Endothelial cell of umbilical vein (primary cell): Measurements from ENCODE around the gene CCNJ. TPM values are rescaled to one million over a fixed set of nuclear protein-coding genes. Genes with fewer than 3 reads are reported as not detected.

Experiments used
- BruUV-seq: library from RNA; stranded (reverse); fragments of 400-500 nt; replicated peaks from 2 replicates; lab custom pipeline; 2021; lab: Mats Ljungman, UMichigan
- CTCF ChIA-PET: fragments of 300-600, 350-600 bp; sonication (Branson Sonifier 250); formaldehyde crosslinking; loops from one replicate; lab custom pipeline; 2021; ENCODE audit warnings: antibody characterized with exemption, inconsistent platforms; lab: Charles Lee
- POLR2A ChIA-PET: fragments of 300-600, 350-600 bp; sonication (Branson Sonifier 250); formaldehyde crosslinking; loops from one replicate; lab custom pipeline; 2021; ENCODE audit warnings: antibody characterized with exemption, inconsistent platforms; lab: Charles Lee
- DNase-seq: peaks from one replicate; pipeline ENCODE4 v3.0.0-alpha.2; 2011; ENCODE audit warnings: low read depth, low spot score
- FAIRE-seq: peaks from 2 replicates; lab custom pipeline; 2011; peaks lifted over from hg19 to GRCh38; lab: Jason Lieb, UNC
- H2AFZ ChIP-seq: 2 replicates; pipeline ENCODE4 v1.6.0; 2012; ENCODE audit warnings: low read depth, low read length, control low read depth, inconsistent platforms
- H3K27ac ChIP-seq: 2 replicates; pipeline ENCODE4 v1.5.1; 2011; ENCODE audit warnings: low read depth, mild to moderate bottlenecking, control low read depth, low read length, moderate library complexity; ENCODE audit not compliant: insufficient read depth
- H3K27me3 ChIP-seq, 2 experiments: 2 replicates each; pipeline versions ENCODE4 v1.6.0 to v1.6.1; 2011; ENCODE audit warnings: low read length in 2 of 2, mixed read lengths in 1 of 2; ENCODE audit not compliant: control insufficient read depth in 2 of 2, insufficient read depth in 2 of 2
- H3K36me3 ChIP-seq, 2 experiments: 2 replicates in 1 of 2; 3 replicates in 1 of 2; pipeline ENCODE4 v1.5.1; 2011; ENCODE audit warnings: low read length in 2 of 2, mild to moderate bottlenecking in 1 of 2, moderate library complexity in 1 of 2; ENCODE audit not compliant: control insufficient read depth in 2 of 2, insufficient read depth in 2 of 2; ENCODE audit errors: extremely low read depth in 1 of 2
- H3K4me1 ChIP-seq: 3 replicates; pipeline ENCODE4 v1.5.1; 2011; ENCODE audit warnings: mild to moderate bottlenecking, low read length; ENCODE audit not compliant: control insufficient read depth, insufficient read depth; ENCODE audit errors: extremely low read depth
- H3K4me2 ChIP-seq: 2 replicates; pipeline ENCODE4 v1.6.1; 2011; ENCODE audit warnings: low read length, control low read depth, mixed read lengths; ENCODE audit not compliant: insufficient read depth
- H3K4me3 ChIP-seq, 3 experiments: fragments of 200-600 bp in 1 of 3; sonication (generic), shearing (Covaris generic) in 1 of 3; replicated peaks in 1 of 3; 2 replicates each; pipeline ENCODE4 v1.5.1; 2011 to 2016; ENCODE audit warnings: control low read depth in 3 of 3, low read length in 3 of 3, mild to moderate bottlenecking in 2 of 3, inconsistent platforms in 1 of 3, low read depth in 1 of 3, moderate library complexity in 1 of 3; ENCODE audit not compliant: insufficient read depth in 1 of 3
- H3K79me2 ChIP-seq: 2 replicates; pipeline ENCODE4 v1.6.0; 2012; ENCODE audit warnings: low read length, inconsistent platforms; ENCODE audit not compliant: control insufficient read depth, insufficient read depth
- H3K9ac ChIP-seq: replicated peaks from 2 replicates; pipeline ENCODE3; 2011; ENCODE audit warnings: low read length, control low read depth; ENCODE audit not compliant: insufficient read depth; ENCODE audit errors: extremely low read depth
- H3K9me1 ChIP-seq: replicated peaks from 3 replicates; pipeline ENCODE4 v1.6.0; 2011; ENCODE audit warnings: mild to moderate bottlenecking, low read length; ENCODE audit not compliant: control insufficient read depth, insufficient read depth; ENCODE audit errors: extremely low read depth
- H3K9me3 ChIP-seq: replicated peaks from 2 replicates; pipeline ENCODE4 v1.5.1; 2012; ENCODE audit warnings: low read length, inconsistent platforms; ENCODE audit not compliant: control insufficient read depth, insufficient read depth
- H4K20me1 ChIP-seq: replicated peaks from 2 replicates; pipeline ENCODE3; 2011; ENCODE audit warnings: mild to moderate bottlenecking, low read length; ENCODE audit not compliant: control insufficient read depth, insufficient read depth; ENCODE audit errors: extremely low read depth
- EZH2 ChIP-seq: IDR thresholded peaks from 2 replicates; pipeline ENCODE4 v1.6.1; 2012; ENCODE audit warnings: borderline replicate concordance, low read depth, mild to moderate bottlenecking, moderate library complexity, low read length, inconsistent platforms; ENCODE audit not compliant: severe bottlenecking
- FOS ChIP-seq: IDR thresholded peaks from 2 replicates; pipeline ENCODE4 v1.6.1; 2011; ENCODE audit warnings: mild to moderate bottlenecking, low read length, moderate library complexity, borderline replicate concordance; ENCODE audit not compliant: insufficient read depth
- GATA2 ChIP-seq: IDR thresholded peaks from 2 replicates; pipeline ENCODE4 v1.7.0; 2011; ENCODE audit warnings: low read depth, mild to moderate bottlenecking, moderate library complexity, mixed read lengths, low read length; ENCODE audit not compliant: insufficient read length, insufficient read depth
- JUN ChIP-seq: IDR thresholded peaks from 2 replicates; pipeline ENCODE4 v1.6.1; 2011; ENCODE audit warnings: borderline replicate concordance, low read depth; ENCODE audit not compliant: insufficient read length, insufficient read depth
- MYC ChIP-seq: IDR thresholded peaks from one replicate; pipeline ENCODE4 v1.6.1; 2011; ENCODE audit warnings: mild to moderate bottlenecking, low read depth, low read length
- POLR2A ChIP-seq: IDR thresholded peaks from 2 replicates; pipeline ENCODE4 v1.6.1; 2012; ENCODE audit warnings: low read depth, mild to moderate bottlenecking, control low read depth, low read length
- POLR2AphosphoS5 ChIP-seq: IDR thresholded peaks from 2 replicates; pipeline ENCODE4 v1.6.1; 2012; ENCODE audit warnings: low read depth, mild to moderate bottlenecking, control low read depth, low read length, moderate library complexity; ENCODE audit not compliant: insufficient read depth
- dilution Hi-C: fragments of 300-500 bp; cut with MboI; formaldehyde crosslinking; loops from one replicate; pipeline ENCODE4 v1.15.0; 2019; ENCODE audit warnings: low sequenced_read_pairs; ENCODE audit not compliant: extremely low pct_ligation_motif_present
- intact Hi-C: fragments of 100-400 bp; cut with micrococcal nuclease; formaldehyde crosslinking; loops from one replicate; pipeline ENCODE4 v1.10.0; 2022
- polyA plus RNA-seq, 4 experiments: library from polyadenylated mRNA; depleted of rRNA in 3 of 4; stranded (reverse) in 3 of 4; unstranded in 1 of 4; fragments of >200 nt; gene quantifications; 2 replicates each; pipeline versions ENCODE4 v1.2.1 to v1.2.3, GENCODE V29; 2011 to 2012; ENCODE audit warnings: missing spikeins in 1 of 4
- total RNA-seq: library from RNA; stranded (reverse); gene quantifications from 2 replicates; pipeline ENCODE4 v1.2.3, GENCODE V29; 2021
- TF ChIP-seq, protein P1 (sequence below): IDR thresholded peaks from 2 replicates; pipeline ENCODE4 v1.6.1; 2011; ENCODE audit not compliant: insufficient read depth, insufficient read length
- TF ChIP-seq, protein P2 (sequence below), 2 donors: IDR thresholded peaks; 1 replicate in 1 of 2; 2 replicates in 1 of 2; pipeline ENCODE4 v1.5.1; 2011; ENCODE audit warnings: low read length in 2 of 2, mild to moderate bottlenecking in 2 of 2, moderate library complexity in 2 of 2, control low read depth in 1 of 2, inconsistent platforms in 1 of 2, low read depth in 1 of 2; ENCODE audit not compliant: insufficient read depth in 1 of 2; ENCODE audit errors: extremely low read depth in 1 of 2

Gene CCNJ
- total and polyA plus RNA-seq, 2 donors (not counting 3 experiments of a cell fraction or from before 2014, with no cell fraction given), result 25.5 to 27.6 TPM

DNA sequence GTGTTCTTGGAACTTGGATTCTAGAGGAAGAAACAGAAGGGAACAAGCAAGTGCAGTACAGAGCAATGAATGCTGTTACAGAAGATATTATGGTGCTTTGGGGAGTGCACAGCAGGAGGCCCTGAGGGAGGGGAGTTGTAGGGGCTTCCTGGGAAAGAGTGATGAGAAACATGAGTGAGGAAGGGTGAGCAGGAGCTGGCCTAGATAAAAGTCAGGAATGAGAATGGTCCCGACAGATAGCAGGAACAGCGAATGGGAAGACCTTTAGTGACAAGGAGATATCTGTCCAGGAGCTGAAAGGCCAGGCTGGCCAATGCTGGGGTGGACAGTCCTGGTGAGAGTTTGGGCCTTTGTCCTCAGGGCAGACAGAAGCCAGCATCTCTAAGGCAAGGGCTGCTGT is 20.6 kb upstream of the CCNJ start:
- no peak overlapping the region for H2AFZ ChIP-seq
- H3K27ac ChIP-seq, result no peak overlapping the region
- intact Hi-C loops (no loop called here), dilution Hi-C loops (no loop called here)
- H3K4me3 ChIP-seq, result no peak overlapping the region
- no peaks in the 10 kb centered on the region for H3K36me3 ChIP-seq
- POLR2A ChIA-PET, result no interaction called here
- H3K9me3 ChIP-seq, result no peaks in the 10 kb centered on the region
- no peak for TF ChIP-seq MYC
- TF ChIP-seq, protein P1, sequence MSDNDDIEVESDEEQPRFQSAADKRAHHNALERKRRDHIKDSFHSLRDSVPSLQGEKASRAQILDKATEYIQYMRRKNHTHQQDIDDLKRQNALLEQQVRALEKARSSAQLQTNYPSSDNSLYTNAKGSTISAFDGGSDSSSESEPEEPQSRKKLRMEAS, result no peak
- TF ChIP-seq GATA2, result no peak
- TF ChIP-seq EZH2, result no peak
- TF ChIP-seq FOS, result no peak
- TF ChIP-seq POLR2AphosphoS5, result no peak
- TF ChIP-seq, protein P2, sequence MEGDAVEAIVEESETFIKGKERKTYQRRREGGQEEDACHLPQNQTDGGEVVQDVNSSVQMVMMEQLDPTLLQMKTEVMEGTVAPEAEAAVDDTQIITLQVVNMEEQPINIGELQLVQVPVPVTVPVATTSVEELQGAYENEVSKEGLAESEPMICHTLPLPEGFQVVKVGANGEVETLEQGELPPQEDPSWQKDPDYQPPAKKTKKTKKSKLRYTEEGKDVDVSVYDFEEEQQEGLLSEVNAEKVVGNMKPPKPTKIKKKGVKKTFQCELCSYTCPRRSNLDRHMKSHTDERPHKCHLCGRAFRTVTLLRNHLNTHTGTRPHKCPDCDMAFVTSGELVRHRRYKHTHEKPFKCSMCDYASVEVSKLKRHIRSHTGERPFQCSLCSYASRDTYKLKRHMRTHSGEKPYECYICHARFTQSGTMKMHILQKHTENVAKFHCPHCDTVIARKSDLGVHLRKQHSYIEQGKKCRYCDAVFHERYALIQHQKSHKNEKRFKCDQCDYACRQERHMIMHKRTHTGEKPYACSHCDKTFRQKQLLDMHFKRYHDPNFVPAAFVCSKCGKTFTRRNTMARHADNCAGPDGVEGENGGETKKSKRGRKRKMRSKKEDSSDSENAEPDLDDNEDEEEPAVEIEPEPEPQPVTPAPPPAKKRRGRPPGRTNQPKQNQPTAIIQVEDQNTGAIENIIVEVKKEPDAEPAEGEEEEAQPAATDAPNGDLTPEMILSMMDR (IDR thresholded peaks at IDR 0.05; ENCODE audit: extremely low read depth in 1 of 2, insufficient read depth in 1 of 2, low read depth in 1 of 2, low read length in 2 of 2), result no peak
- no peak for TF ChIP-seq POLR2A
- no peak for TF ChIP-seq JUN
- no peak overlapping the region for H3K4me2 ChIP-seq
- FAIRE-seq, result no peak
- no TSS peak for BruUV-seq
- no peak overlapping the region for H3K9ac ChIP-seq
- H3K9me1 ChIP-seq, result no peaks in the 10 kb centered on the region
- H3K4me1 ChIP-seq, result no peaks in the 10 kb centered on the region
- peaks cover 0 to 12% of the 10 kb centered on the region in 2 experiments for H3K27me3 ChIP-seq
- DNase-seq, result no peak
- H3K79me2 ChIP-seq, result no peaks in the 10 kb centered on the region
- H4K20me1 ChIP-seq, result no peaks in the 10 kb centered on the region
- CTCF ChIA-PET, result interaction anchor here (0.5 to 1.5 kb wide), 4 partner anchors 8 to 942 kb away, joined by 3 to 4 read pairs (median 3); no protein-coding TSS in a partner anchor
